GM18867 (cell line): ENCODE results near the gene TMEM31.
"Not testable (repeated sequence)": the region's sequence is repeated elsewhere in the genome, so short reads cannot be mapped to it uniquely, and the experiment has no call there.

ENCODE experiments used
- ATAC-seq: cut with Tn5 transposase; IDR thresholded peaks from one replicate; pipeline ENCODE4 v1.9.1; 2021; ENCODE audit warnings: mild to moderate bottlenecking, moderate library complexity; ENCODE audit not compliant: unreplicated experiment

TMEM31 gene

DNA sequence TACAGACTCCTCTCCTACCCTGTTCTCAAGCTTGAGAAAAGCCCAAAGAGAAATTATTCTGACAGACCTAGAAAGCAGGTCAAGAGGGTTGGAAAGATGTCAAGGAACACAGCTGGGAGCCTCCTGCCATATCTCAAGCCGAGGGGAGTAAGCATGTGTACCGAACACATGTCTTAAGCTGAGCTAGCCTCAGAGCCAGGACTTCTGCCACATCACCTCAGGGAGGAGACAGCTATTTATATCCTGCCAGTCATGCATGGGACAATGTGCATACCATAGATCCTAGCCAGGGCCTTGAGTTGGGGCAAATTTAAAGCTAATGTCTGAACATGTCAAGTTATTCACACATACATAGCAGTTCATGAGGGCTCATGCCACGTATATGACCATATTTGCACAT, 11.8 kb downstream of the TMEM31 start:
- ATAC-seq, result no peak

DNA sequence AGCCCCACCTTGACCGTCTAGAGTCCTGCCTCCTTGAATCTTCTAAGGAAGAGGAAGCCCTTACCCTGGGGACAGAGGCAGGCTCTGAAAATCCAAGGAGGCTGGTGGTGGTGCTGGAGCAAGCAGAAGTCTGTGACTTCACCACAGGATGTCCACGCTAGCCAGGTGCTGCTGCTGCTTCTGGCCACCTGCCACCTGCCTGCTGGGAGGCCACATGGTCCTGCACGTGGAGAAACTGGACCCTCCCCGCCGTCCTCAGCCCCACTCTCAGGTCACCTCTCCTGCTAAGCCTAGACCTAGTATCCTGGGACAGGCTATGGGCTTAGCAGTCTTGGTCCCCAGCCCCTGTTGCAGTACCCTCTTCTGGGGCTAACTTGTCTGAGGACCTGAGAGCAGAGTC, 15.8 kb downstream of the TMEM31 start:
- no peak for ATAC-seq

DNA sequence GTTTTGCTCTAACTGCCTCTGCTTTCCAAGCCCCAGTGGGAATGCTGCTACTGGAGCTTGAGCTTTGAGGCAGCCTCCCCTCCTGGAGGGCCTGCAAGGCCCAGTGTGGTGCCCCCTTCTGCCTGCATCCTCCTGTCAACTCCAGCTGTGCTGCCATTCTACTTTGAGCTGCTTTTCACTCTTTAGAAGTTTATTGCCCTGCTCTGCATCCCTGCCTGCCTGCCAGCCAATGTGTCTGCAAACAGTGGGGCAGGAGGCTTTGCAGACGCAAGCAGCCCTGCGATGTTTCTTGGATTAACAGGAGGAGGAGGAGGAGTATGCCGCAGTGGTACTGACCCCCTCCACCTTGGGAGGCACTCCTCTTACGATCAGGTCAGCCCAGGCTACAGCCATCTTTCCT, 16.4 kb downstream of the TMEM31 start:
- no peak for ATAC-seq

- no peak for ATAC-seq
These were observed 18.3 kb downstream of the TMEM31 start for GRCh38 chrX:103729015-103729414.

- no peak for ATAC-seq
These were observed 19.6 kb downstream of the TMEM31 start for GRCh38 chrX:103730147-103730795.

DNA sequence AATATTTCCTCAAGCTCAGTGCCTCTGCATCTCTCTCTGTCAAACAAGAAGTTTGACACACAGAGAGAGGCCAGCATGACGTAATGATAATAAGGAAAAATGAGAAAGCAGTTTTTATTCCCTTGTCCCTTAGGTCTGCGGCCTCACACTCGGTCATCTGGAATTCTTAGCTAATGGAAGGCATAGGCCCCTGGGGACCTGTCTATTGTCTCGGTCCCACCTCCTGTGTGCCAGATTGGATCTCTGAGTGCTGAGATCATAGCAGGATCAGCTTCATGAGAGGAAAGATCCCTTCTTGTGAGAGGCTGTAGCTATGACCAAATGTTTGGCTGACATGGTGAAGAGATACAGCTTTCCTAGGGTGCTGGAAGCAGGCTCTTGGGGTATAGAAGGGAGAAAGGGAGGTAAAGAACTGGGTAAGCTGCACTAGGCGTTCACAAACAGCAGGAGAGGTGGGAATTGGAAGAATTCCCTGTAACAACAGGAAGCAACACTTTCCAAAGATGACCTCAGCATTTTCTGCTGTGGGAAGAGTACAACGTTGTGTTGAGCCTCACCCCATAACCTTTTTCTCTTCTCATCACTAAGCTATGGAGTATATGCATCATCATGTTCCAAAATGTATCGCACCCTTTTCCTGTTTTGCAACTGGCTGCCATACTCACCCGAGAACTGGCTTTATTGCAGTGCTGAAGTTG, 20.2 kb downstream of the TMEM31 start:
- no peak for ATAC-seq

GRCh38 chrX:103733017-103733416, 22.3 kb downstream of the TMEM31 start:
- no peak for ATAC-seq

DNA sequence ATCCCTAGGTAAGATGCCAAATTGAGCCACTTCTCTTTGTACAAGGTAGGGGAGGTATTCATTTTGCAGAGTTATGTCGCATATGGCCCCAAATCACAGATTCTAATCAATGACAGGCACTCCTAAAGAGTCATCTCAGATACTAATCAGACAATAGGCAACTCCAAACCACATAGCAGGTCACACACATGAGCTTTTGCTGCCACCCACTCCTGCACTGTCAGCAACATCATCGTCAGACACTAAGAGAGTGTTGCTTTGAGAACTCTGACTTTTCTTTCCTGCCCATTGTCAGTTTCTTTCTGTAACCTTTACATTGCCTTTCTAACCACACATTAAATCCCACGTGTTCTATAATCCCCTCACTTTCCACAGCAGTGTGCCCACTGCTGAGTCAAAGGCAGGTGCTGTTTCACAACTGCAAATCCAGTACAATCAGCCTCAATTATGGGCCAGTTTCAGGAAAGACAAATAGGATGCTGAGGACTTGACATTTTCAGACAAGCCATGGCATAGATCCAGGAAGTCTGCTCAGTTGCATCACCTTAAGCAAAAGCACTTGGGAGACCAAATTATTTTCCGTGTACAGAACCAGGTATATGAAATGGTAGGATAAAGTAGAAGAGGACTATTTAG, 23.5 kb downstream of the TMEM31 start:
- ATAC-seq, result no peak

DNA sequence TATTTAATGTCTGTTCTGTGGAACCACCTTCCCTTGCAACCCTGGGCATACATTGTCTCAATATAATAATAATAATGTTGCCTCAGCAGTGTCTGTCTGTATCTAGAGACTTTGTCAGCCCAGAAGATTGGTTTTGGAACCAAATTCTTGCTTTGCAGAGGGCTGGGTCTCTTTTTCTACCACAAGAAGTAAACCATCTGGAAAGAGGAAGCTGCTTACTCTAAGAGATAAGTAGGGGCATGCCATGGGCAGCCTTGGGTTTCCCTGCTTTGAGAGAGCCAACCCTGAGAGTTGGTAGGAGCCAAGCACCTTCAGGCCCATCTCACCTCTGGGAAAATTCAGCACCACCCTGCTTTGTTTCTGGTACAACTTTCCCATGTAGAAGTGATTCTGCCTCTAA, 27.0 kb downstream of the TMEM31 start:
- ATAC-seq, result no peak

DNA sequence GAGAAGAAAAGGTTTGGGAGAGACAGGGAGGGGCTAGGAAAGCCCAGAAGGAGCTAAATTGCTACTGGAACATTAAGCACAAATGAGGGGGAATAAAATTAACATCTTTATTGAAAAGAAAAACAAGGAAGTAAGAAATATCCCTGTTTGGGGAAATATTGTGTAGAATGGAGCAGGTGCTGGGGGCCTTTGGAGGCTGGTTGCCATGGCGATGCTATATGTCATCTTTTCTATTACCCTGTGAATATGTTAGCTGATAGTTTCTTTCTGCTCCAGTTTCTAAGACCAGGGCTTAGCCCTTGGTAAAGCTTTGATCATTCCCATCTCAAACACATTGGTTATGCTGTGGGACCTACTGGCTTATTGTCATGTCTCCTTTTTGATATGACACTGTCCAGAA, 28.7 kb downstream of the TMEM31 start:
- ATAC-seq, result no peak

DNA sequence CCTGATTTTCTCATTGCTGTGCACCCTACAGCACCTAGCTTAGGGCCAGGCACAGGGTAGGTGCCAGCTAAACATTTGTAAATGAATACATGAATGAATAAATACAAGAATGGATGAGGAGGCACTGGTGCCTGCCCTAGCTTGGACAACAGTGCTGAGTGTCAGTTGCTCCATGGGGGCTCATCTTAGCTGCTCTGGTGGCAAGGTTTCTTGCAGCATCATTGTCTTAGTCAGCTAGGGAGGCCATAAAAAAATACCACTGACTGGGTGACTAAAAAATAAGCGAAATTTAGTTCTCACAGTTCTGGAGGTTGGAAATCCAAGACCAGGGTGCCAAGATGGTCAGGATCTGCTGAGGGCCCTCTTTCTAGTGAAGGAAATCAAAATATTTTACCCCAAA, 31.2 kb downstream of the TMEM31 start:
- no peak for ATAC-seq

GRCh38 chrX:103742339-103742738, 31.6 kb downstream of the TMEM31 start:
- no peak for ATAC-seq

DNA sequence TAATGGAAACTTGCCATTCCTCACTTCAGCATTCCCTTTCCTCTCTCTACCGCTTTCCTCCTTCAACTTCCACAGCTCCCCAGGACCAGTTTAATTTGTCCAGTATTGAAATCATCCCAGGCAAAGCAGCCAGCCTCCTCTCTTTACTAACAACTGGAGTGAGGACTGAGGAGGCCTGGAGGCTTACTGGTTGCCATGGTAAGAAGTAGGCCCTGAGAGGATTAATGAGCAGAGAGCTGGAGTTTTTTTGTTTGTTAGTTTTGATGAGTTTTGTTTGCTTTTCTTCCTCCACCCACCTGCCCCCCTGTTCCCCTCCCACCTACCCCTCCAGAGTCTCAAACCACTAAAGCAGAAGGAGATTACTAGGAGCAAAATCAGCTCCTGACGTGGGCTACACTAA, 36.5 kb downstream of the TMEM31 start:
- no peak for ATAC-seq

- ATAC-seq, result no peak
These were observed 43.7 kb downstream of the TMEM31 start for GRCh38 chrX:103754401-103754800.

DNA sequence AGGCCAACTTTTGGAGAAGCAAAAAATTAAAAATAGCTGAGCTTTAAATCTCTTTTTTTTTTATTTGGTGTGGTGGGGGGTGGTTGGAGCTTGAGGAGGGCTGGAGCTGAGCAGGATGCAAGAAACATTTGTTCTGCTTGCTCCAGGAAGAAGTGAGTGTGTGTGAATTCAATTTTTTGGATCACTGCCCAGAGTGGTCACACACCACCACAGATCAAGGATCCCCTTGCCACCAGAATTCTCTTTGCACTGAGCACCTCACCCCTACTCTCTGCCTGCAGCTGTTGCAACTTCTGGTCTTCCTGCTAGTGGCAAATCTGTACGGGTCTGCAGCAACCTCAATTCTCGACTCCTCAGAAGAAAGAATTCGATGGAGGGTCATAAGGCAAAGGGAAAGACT, 46.0 kb downstream of the TMEM31 start:
- ATAC-seq, result no peak

DNA sequence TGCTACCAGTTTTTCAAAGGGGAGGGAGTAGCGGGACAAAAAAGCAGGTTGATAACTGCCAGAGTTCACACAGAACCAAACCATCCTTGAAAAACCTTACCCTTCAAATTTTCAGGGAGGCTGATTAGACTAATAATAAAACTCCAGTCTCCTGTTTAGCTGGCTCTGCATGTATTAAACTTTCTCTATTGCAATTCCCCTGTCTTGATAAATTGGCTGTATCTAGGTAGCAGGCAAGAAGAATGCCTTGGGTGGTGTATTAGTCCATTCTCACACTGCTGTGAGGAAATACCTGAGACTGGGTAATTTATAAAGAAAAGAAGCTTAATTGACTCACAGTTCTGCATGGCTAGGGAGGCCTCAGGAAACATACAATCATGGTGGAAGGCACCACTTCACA, 47.8 kb downstream of the TMEM31 start:
- no peak for ATAC-seq

DNA sequence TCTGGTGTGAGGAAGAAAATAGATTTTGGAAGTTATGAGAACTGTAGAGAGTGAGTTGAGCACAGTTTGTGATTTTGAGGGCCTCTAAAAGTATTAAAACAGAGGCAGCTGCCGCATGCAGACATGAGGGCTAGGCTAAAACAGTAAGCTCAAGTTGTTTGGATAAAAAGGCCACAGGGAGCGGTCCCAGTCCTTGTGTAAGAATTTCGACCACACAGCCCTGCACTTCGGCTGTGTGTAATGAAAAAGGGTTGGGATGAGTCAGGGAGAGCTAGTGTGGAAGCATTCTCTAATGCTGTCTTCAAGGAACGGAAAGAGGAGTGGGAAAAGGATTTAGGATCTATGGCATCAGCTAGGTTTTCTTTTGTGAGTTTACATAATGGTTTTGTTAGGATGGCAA, 52.8 kb downstream of the TMEM31 start:
- not testable (repeated sequence) for ATAC-seq
